HepG2 (cell line): ENCODE results near the gene RUVBL1. TPM values are rescaled to one million over a fixed set of nuclear protein-coding genes. Genes with fewer than 3 reads are reported as not detected.

Experiments
- ASH2L ChIP-seq: fragments of 300-600, 200-600 bp; sonication (generic); IDR thresholded peaks from 2 replicates; pipeline ENCODE4 v1.7.0; 2017; ENCODE audit warnings: low read depth, mild to moderate bottlenecking, moderate library complexity, mixed read lengths, low read length; ENCODE audit not compliant: insufficient read length
- BCL6 ChIP-seq: IDR thresholded peaks from 2 replicates; pipeline ENCODE4 v1.6.1; 2016; ENCODE audit warnings: missing genetic modification reagents, missing compliant biosample characterization
- CREBL2 ChIP-seq: sonication (generic); formaldehyde crosslinking; IDR thresholded peaks from 2 replicates; pipeline ENCODE4 v1.8.1; 2023; ENCODE audit warnings: missing genetic modification reagents, mild to moderate bottlenecking, borderline replicate concordance
- GTF2F1 ChIP-seq: fragments of 150-350 bp; IDR thresholded peaks from 2 replicates; pipeline ENCODE4 v1.6.1; 2014; ENCODE audit warnings: low read length
- KMT2A ChIP-seq: sonication (generic); formaldehyde crosslinking; IDR thresholded peaks from 2 replicates; pipeline ENCODE4 v1.4.0; 2020; ENCODE audit warnings: missing genetic modification reagents
- MAFF ChIP-seq: IDR thresholded peaks from 2 replicates; pipeline ENCODE4 v1.6.1; 2011; ENCODE audit warnings: low read depth, low read length, improper control_type of control experiment
- NBN ChIP-seq: fragments of 450-650 bp; conservative IDR thresholded peaks from 2 replicates; pipeline ENCODE4 v1.6.1; 2017
- NR2F2 ChIP-seq: IDR thresholded peaks from 2 replicates; pipeline ENCODE4 v1.6.1; 2012; ENCODE audit warnings: low read depth, inconsistent platforms, borderline replicate concordance
- NR2F6 ChIP-seq, 2 experiments: IDR thresholded peaks; 2 replicates each; pipeline ENCODE4 v1.6.1; 2016; ENCODE audit warnings: antibody characterized with exemption in 1 of 2, mild to moderate bottlenecking in 1 of 2
- PAWR ChIP-seq: sonication (generic); formaldehyde crosslinking; IDR thresholded peaks from 2 replicates; pipeline ENCODE4 v1.4.0; 2020; ENCODE audit warnings: missing genetic modification reagents, mild to moderate bottlenecking, borderline replicate concordance
- PHF20 ChIP-seq: sonication (generic); formaldehyde crosslinking; IDR thresholded peaks from 2 replicates; pipeline ENCODE4 v1.5.0; 2020; ENCODE audit warnings: mild to moderate bottlenecking, missing genetic modification reagents
- PITX1 ChIP-seq: sonication (generic); formaldehyde crosslinking; IDR thresholded peaks from 2 replicates; pipeline ENCODE4 v1.5.1; 2020; ENCODE audit warnings: mild to moderate bottlenecking, missing genetic modification reagents
- RFXANK ChIP-seq: IDR thresholded peaks from 2 replicates; pipeline ENCODE4 v1.6.1; 2016
- SKIL ChIP-seq: sonication (generic); formaldehyde crosslinking; IDR thresholded peaks from 2 replicates; pipeline ENCODE4 v1.8.0; 2022; ENCODE audit warnings: missing genetic modification reagents, mild to moderate bottlenecking, moderate library complexity, borderline replicate concordance
- SOX5 ChIP-seq: IDR thresholded peaks from 2 replicates; pipeline ENCODE4 v1.6.1; 2016; ENCODE audit warnings: borderline replicate concordance
- TARDBP ChIP-seq: sonication (generic); formaldehyde crosslinking; IDR thresholded peaks from 2 replicates; pipeline ENCODE4 v1.8.0; 2022; ENCODE audit warnings: mild to moderate bottlenecking, missing genetic modification reagents
- TBL1XR1 ChIP-seq: fragments of 150-350 bp; IDR thresholded peaks from 2 replicates; pipeline ENCODE4 v1.6.1; 2014; ENCODE audit warnings: borderline replicate concordance, low read length; ENCODE audit not compliant: partially characterized antibody
- TBX2 ChIP-seq: sonication (generic); formaldehyde crosslinking; IDR thresholded peaks from 2 replicates; pipeline ENCODE4 v1.5.0; 2020; ENCODE audit warnings: missing genetic modification reagents, mild to moderate bottlenecking, borderline replicate concordance
- TERF1 ChIP-seq: sonication (generic); formaldehyde crosslinking; IDR thresholded peaks from 2 replicates; pipeline ENCODE4 v1.8.0; 2022; ENCODE audit warnings: mild to moderate bottlenecking, missing genetic modification reagents, moderate library complexity
- THYN1 ChIP-seq: sonication (generic); formaldehyde crosslinking; IDR thresholded peaks from 2 replicates; pipeline ENCODE4 v1.8.1; 2023; ENCODE audit warnings: low read depth, mild to moderate bottlenecking, moderate library complexity, missing genetic modification reagents, borderline replicate concordance
- XBP1 ChIP-seq: sonication (generic); formaldehyde crosslinking; IDR thresholded peaks from 2 replicates; pipeline ENCODE4 v1.5.0; 2020; ENCODE audit warnings: missing genetic modification reagents
- ZNF20 ChIP-seq: sonication (generic); formaldehyde crosslinking; IDR thresholded peaks from 2 replicates; pipeline ENCODE4 v1.4.0; 2020; ENCODE audit warnings: mild to moderate bottlenecking, moderate library complexity, missing genetic modification reagents
- ZNF256 ChIP-seq: sonication (generic); formaldehyde crosslinking; conservative IDR thresholded peaks from 2 replicates; pipeline ENCODE4 v1.4.0; 2020; ENCODE audit warnings: missing genetic modification reagents
- ZNF264 ChIP-seq: sonication (generic); formaldehyde crosslinking; IDR thresholded peaks from 2 replicates; pipeline ENCODE4 v1.4.0; 2020; ENCODE audit warnings: missing genetic modification reagents
- ZNF331 ChIP-seq: sonication (generic); formaldehyde crosslinking; IDR thresholded peaks from 2 replicates; pipeline ENCODE4 v1.4.0; 2020; ENCODE audit warnings: missing genetic modification reagents
- ZNF570 ChIP-seq: sonication (generic); formaldehyde crosslinking; IDR thresholded peaks from 2 replicates; pipeline ENCODE4 v1.4.0; 2020; ENCODE audit warnings: mild to moderate bottlenecking, missing genetic modification reagents, borderline replicate concordance
- ZNF619 ChIP-seq: sonication (generic); formaldehyde crosslinking; IDR thresholded peaks from 2 replicates; pipeline ENCODE4 v1.4.0; 2020; ENCODE audit warnings: mild to moderate bottlenecking, missing genetic modification reagents
- ZNF639 ChIP-seq: conservative IDR thresholded peaks from 2 replicates; pipeline ENCODE4 v1.6.1; 2018; ENCODE audit warnings: missing genetic modification reagents
- ZNF652 ChIP-seq: IDR thresholded peaks from 2 replicates; pipeline ENCODE4 v1.6.1; 2016; ENCODE audit warnings: low read depth, borderline replicate concordance
- polyA plus RNA-seq, 8 experiments: library from polyadenylated mRNA; depleted of rRNA in 3 of 8; stranded (reverse) in 7 of 8; unstranded in 1 of 8; fragments of >200 nt; fragmentation: Illumina TruSeq in 4 of 8; extraction: Trizol in 4 of 8; gene quantifications; 2 replicates each; pipeline versions ENCODE4 v1.2.1 to v1.2.3, GENCODE V29; 2011 to 2016; ENCODE audit warnings: low read depth in 4 of 8, missing spikeins in 1 of 8, mixed read lengths in 1 of 8; ENCODE audit not compliant: insufficient read depth in 1 of 8
- total RNA-seq, 5 experiments: library from RNA; depleted of rRNA; stranded (reverse); fragments of >200 nt; fragmentation: Illumina TruSeq; extraction: Trizol; gene quantifications; 2 replicates each; pipeline ENCODE4 v1.2.3, GENCODE V29; 2016; ENCODE audit warnings: low read depth in 1 of 5

RUVBL1 gene
- total and polyA plus RNA-seq, 2 of the 13 experiments (the other 11 are each of a cell fraction or from before 2014, with no cell fraction given), result 32.7 to 86.3 TPM

GRCh38 chr3:128170866-128171516, 47.4 kb upstream of the RUVBL1 start (continued):
- TF ChIP-seq SKIL (CRISPR knock-in tag) (no peak), GTF2F1 (no peak), ZNF652 (CRISPR knock-in tag) (peak; percentile 57; the same call in 1 of the 2 replicates), BCL6 (CRISPR knock-in tag) (peak; percentile 91), ZNF570 (CRISPR knock-in tag) (no peak), ZNF264 (no peak), RFXANK (peak; percentile 60; the same call in 1 of the 2 replicates), ZNF639 (CRISPR knock-in tag) (no peak), TBX2 (CRISPR knock-in tag) (no peak), PAWR (CRISPR knock-in tag) (no peak), THYN1 (CRISPR knock-in tag) (no peak), MAFF (peak; percentile 74), TERF1 (CRISPR knock-in tag) (no peak), PITX1 (CRISPR knock-in tag) (no peak), NBN (no peak), XBP1 (CRISPR knock-in tag) (no peak), NR2F2 (peak; percentile 89), TARDBP (CRISPR knock-in tag) (peak; percentile 76; the same call in 1 of the 2 replicates), ZNF256 (CRISPR knock-in tag) (no peak), ZNF20 (no peak), ZNF619 (CRISPR knock-in tag) (no peak), CREBL2 (no peak), TBL1XR1 (peak; percentile 22), NR2F6 (IDR thresholded peaks at IDR 0.05) (peak; percentile 95), NR2F6 (CRISPR knock-in tag; IDR thresholded peaks at IDR 0.05) (peak; percentile 98), ASH2L (no peak), ZNF331 (CRISPR knock-in tag) (peak; percentile 54; the same call in 1 of the 2 replicates), SOX5 (CRISPR knock-in tag) (peak; percentile 69; the same call in 1 of the 2 replicates), PHF20 (CRISPR knock-in tag) (no peak), KMT2A (peak; percentile 73; the same call in 1 of the 2 replicates)
